ENCODE results near the gene HPX.

- TF ChIP-seq CTCF (IDR thresholded peaks at IDR 0.05) = no peak
- no peak for TF ChIP-seq POLR2A (IDR thresholded peaks at IDR 0.05)
These were observed 28.1 kb upstream of the HPX start for GRCh38 chr11:6468712-6469495.
